Measurements from ENCODE around the gene GPR153. TPM values are rescaled to one million over a fixed set of nuclear protein-coding genes. Genes with fewer than 3 reads are reported as not detected.

Gene GPR153
- total RNA-seq, 1 donor from 2014 or later = 4.2 TPM

DNA sequence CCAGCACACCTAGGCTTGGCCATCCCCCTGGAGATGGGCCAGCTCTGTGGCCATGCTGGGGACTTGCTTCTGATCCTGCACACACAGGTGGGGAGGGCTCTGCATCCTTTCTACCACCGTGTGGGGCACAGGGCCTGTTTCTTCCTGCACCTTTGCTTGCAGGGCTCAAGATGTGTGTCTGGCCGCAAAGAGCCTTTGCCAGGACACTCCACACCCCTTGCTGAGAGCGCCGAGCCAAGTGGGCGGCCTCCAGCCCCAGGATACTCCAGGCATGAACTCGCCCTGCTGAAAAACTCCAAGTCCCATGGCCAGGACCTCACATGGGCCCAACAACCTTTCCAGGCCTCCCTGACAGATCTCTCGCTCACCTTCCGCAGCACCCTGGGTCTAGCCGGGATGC is 11.6 kb upstream of the GPR153 start:
- Mint-ChIP-seq H3K4me1 (ENCODE audit: unreplicated experiment) (peaks cover 39% of the 10 kb centered on the region), H3K27me3 (ENCODE audit: unreplicated experiment) (no peaks in the 10 kb centered on the region), H3K9me3 (ENCODE audit: unreplicated experiment) (no peaks in the 10 kb centered on the region), H3K27ac (ENCODE audit: unreplicated experiment) (no peak overlapping the region), H3K36me3 (ENCODE audit: unreplicated experiment) (no peaks in the 10 kb centered on the region), H3K4me3 (ENCODE audit: unreplicated experiment) (no peak overlapping the region)
- DNase-seq (ENCODE audit: extremely low spot score, unreplicated experiment) = no peak
- TF ChIP-seq, protein P1, sequence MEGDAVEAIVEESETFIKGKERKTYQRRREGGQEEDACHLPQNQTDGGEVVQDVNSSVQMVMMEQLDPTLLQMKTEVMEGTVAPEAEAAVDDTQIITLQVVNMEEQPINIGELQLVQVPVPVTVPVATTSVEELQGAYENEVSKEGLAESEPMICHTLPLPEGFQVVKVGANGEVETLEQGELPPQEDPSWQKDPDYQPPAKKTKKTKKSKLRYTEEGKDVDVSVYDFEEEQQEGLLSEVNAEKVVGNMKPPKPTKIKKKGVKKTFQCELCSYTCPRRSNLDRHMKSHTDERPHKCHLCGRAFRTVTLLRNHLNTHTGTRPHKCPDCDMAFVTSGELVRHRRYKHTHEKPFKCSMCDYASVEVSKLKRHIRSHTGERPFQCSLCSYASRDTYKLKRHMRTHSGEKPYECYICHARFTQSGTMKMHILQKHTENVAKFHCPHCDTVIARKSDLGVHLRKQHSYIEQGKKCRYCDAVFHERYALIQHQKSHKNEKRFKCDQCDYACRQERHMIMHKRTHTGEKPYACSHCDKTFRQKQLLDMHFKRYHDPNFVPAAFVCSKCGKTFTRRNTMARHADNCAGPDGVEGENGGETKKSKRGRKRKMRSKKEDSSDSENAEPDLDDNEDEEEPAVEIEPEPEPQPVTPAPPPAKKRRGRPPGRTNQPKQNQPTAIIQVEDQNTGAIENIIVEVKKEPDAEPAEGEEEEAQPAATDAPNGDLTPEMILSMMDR (IDR thresholded peaks at IDR 0.05) = no peak

DNA sequence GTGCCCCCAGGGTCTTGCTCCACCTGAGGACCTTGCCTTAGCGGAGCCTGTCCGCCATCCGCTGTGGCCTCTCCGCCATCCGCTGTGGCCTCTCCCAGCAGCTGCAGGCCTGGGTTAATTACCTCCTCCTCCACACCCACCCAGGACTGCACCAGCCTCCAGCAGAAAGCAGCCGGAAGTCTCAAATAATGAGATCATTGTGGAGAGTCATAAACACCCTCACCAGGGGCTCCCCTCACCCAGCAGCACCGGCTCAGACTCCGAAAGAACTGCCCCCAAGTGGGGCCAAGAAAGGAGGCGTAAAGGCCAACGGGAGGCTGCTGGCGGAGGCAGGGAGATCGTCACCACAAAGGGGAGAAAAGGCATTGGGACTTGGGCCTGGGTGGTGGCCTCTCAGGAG is 10.7 kb upstream of the GPR153 start:
- TF ChIP-seq, protein P1 (IDR thresholded peaks at IDR 0.05) = no peak
- Mint-ChIP-seq H3K4me3 (ENCODE audit: unreplicated experiment) (no peak overlapping the region), H3K4me1 (ENCODE audit: unreplicated experiment) (peaks cover 38% of the 10 kb centered on the region), H3K36me3 (ENCODE audit: unreplicated experiment) (no peaks in the 10 kb centered on the region), H3K9me3 (ENCODE audit: unreplicated experiment) (no peaks in the 10 kb centered on the region), H3K27me3 (ENCODE audit: unreplicated experiment) (no peaks in the 10 kb centered on the region), H3K27ac (ENCODE audit: unreplicated experiment) (no peak overlapping the region)
- DNase-seq (ENCODE audit: extremely low spot score, unreplicated experiment) = no peak

GRCh38 chr1:6271006-6271405 is 10.1 kb upstream of the GPR153 start:
- H3K27ac Mint-ChIP-seq (ENCODE audit: unreplicated experiment) = no peak overlapping the region
- peaks cover 32% of the 10 kb centered on the region for H3K4me1 Mint-ChIP-seq (ENCODE audit: unreplicated experiment)
- no peaks in the 10 kb centered on the region for H3K9me3 Mint-ChIP-seq (ENCODE audit: unreplicated experiment)
- TF ChIP-seq, protein P1 (IDR thresholded peaks at IDR 0.05) = no peak
- H3K27me3 Mint-ChIP-seq (ENCODE audit: unreplicated experiment) = no peaks in the 10 kb centered on the region
- no peak for DNase-seq (ENCODE audit: extremely low spot score, unreplicated experiment)
- H3K4me3 Mint-ChIP-seq (ENCODE audit: unreplicated experiment) = no peak overlapping the region
- no peaks in the 10 kb centered on the region for H3K36me3 Mint-ChIP-seq (ENCODE audit: unreplicated experiment)

DNA sequence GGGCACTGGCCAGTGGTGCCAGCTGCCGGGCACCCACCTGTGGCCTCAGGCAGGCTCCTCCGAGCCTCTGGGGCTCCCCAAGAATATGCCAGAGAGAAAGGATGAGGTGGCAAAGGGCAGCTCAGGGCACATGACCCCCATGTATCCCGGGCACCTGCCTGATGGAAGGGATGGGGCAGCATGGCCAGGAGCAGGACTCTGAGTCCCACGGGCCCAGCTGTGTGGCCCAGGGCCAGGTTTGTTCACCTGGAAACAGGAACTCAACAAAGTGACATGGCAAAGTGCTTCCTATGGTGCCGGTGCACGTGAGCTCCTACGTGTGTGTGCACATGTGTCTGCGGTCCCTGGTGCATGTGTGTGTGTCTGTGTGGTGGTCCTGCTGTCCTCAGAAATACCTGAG is 9.5 kb upstream of the GPR153 start:
- no peaks in the 10 kb centered on the region for H3K36me3 Mint-ChIP-seq (ENCODE audit: unreplicated experiment)
- peaks cover 28% of the 10 kb centered on the region for H3K4me1 Mint-ChIP-seq (ENCODE audit: unreplicated experiment)
- TF ChIP-seq, protein P1 (IDR thresholded peaks at IDR 0.05) = no peak
- no peaks in the 10 kb centered on the region for H3K27me3 Mint-ChIP-seq (ENCODE audit: unreplicated experiment)
- H3K9me3 Mint-ChIP-seq (ENCODE audit: unreplicated experiment) = no peaks in the 10 kb centered on the region
- no peak for DNase-seq (ENCODE audit: extremely low spot score, unreplicated experiment)
- no peak overlapping the region for H3K4me3 Mint-ChIP-seq (ENCODE audit: unreplicated experiment)
- H3K27ac Mint-ChIP-seq (ENCODE audit: unreplicated experiment) = no peak overlapping the region

- TF ChIP-seq, protein P1 (IDR thresholded peaks at IDR 0.05) = no peak
- Mint-ChIP-seq H3K27me3 (ENCODE audit: unreplicated experiment) (no peaks in the 10 kb centered on the region), H3K36me3 (ENCODE audit: unreplicated experiment) (no peaks in the 10 kb centered on the region), H3K4me1 (ENCODE audit: unreplicated experiment) (peaks cover 28% of the 10 kb centered on the region), H3K9me3 (ENCODE audit: unreplicated experiment) (no peaks in the 10 kb centered on the region), H3K27ac (ENCODE audit: unreplicated experiment) (no peak overlapping the region), H3K4me3 (ENCODE audit: unreplicated experiment) (no peak overlapping the region)
- DNase-seq (ENCODE audit: extremely low spot score, unreplicated experiment) = no peak
These were observed 9.0 kb upstream of the GPR153 start for GRCh38 chr1:6269720-6270400.
